ENCODE data around the gene VSTM2B. TPM values are rescaled to one million over a fixed set of nuclear protein-coding genes. Genes with fewer than 3 reads are reported as not detected.
"Not testable (repeated sequence)": the region's sequence is repeated elsewhere in the genome, so short reads cannot be mapped to it uniquely, and the experiment has no call there.

VSTM2B gene
- not detected for polyA plus RNA-seq (2012; ENCODE audit: insufficient read depth, insufficient read length)

GRCh38 chr19:29525901-29526729 is at the start of gene VSTM2B:
Gene VSTM2B (plus strand): TSS chr19:29525994. CDS start chr19:29526584, 590 bp downstream.
- no peak within 1 kb of the TSS for H3K4me3 ChIP-seq (ENCODE audit: low read length)
- no peak for DNase-seq (ENCODE audit: low read depth, low spot score)

GRCh38 chr19:29476528-29476927 is 49.3 kb upstream of the VSTM2B start:
- no peak for DNase-seq (ENCODE audit: low read depth, low spot score)

GRCh38 chr19:29477831-29478577 is 47.8 kb upstream of the VSTM2B start:
- H3K4me3 ChIP-seq (ENCODE audit: low read length) = no peak overlapping the region
- no peak for DNase-seq (ENCODE audit: low read depth, low spot score)

More at GRCh38 chr19:29476528-29476927, 49.3 kb upstream of the VSTM2B start:
- H3K4me3 ChIP-seq (ENCODE audit: low read length) = no peak overlapping the region

- no peak overlapping the region for H3K4me3 ChIP-seq (ENCODE audit: low read length)
- no peak for DNase-seq (ENCODE audit: low read depth, low spot score)
Observed at GRCh38 chr19:29478578-29479565, 46.9 kb upstream of the VSTM2B start.

GRCh38 chr19:29479941-29480340 is 45.9 kb upstream of the VSTM2B start:
- no peak for DNase-seq (ENCODE audit: low read depth, low spot score)
- H3K4me3 ChIP-seq (ENCODE audit: low read length) = no peak overlapping the region

GRCh38 chr19:29480507-29480906 is 45.3 kb upstream of the VSTM2B start:
- H3K4me3 ChIP-seq (ENCODE audit: low read length) = no peak overlapping the region
- DNase-seq (ENCODE audit: low read depth, low spot score) = no peak

- no peak for DNase-seq (ENCODE audit: low read depth, low spot score)
- no peak overlapping the region for H3K4me3 ChIP-seq (ENCODE audit: low read length)
Observed at GRCh38 chr19:29482855-29483640, 42.7 kb upstream of the VSTM2B start.

- no peak overlapping the region for H3K4me3 ChIP-seq (ENCODE audit: low read length)
- no peak for DNase-seq (ENCODE audit: low read depth, low spot score)
Observed at GRCh38 chr19:29483641-29483920, 42.2 kb upstream of the VSTM2B start.

GRCh38 chr19:29483944-29484581 is 41.7 kb upstream of the VSTM2B start:
- H3K4me3 ChIP-seq (ENCODE audit: low read length) = no peak overlapping the region
- no peak for DNase-seq (ENCODE audit: low read depth, low spot score)

GRCh38 chr19:29484876-29485275 is 40.9 kb upstream of the VSTM2B start:
- H3K4me3 ChIP-seq (ENCODE audit: low read length) = no peak overlapping the region

GRCh38 chr19:29485293-29485692 is 40.5 kb upstream of the VSTM2B start:
- no peak overlapping the region for H3K4me3 ChIP-seq (ENCODE audit: low read length)
- no peak for DNase-seq (ENCODE audit: low read depth, low spot score)

More at GRCh38 chr19:29484876-29485275, 40.9 kb upstream of the VSTM2B start:
- no peak for DNase-seq (ENCODE audit: low read depth, low spot score)

GRCh38 chr19:29486961-29487360 is 38.8 kb upstream of the VSTM2B start:
- DNase-seq (ENCODE audit: low read depth, low spot score) = not testable (repeated sequence)

GRCh38 chr19:29487432-29487831 is 38.4 kb upstream of the VSTM2B start:
- H3K4me3 ChIP-seq (ENCODE audit: low read length) = no peak overlapping the region
- DNase-seq (ENCODE audit: low read depth, low spot score) = no peak

More at GRCh38 chr19:29486961-29487360, 38.8 kb upstream of the VSTM2B start:
- not testable (repeated sequence) for H3K4me3 ChIP-seq (ENCODE audit: low read length)

- no peak for DNase-seq (ENCODE audit: low read depth, low spot score)
- H3K4me3 ChIP-seq (ENCODE audit: low read length) = no peak overlapping the region
Observed at GRCh38 chr19:29488316-29488715, 37.5 kb upstream of the VSTM2B start.

GRCh38 chr19:29489172-29489951 is 36.4 kb upstream of the VSTM2B start:
- H3K4me3 ChIP-seq (ENCODE audit: low read length) = no peak overlapping the region
- no peak for DNase-seq (ENCODE audit: low read depth, low spot score)

- H3K4me3 ChIP-seq (ENCODE audit: low read length) = no peak overlapping the region
- no peak for DNase-seq (ENCODE audit: low read depth, low spot score)
Observed at GRCh38 chr19:29491491-29491890, 34.3 kb upstream of the VSTM2B start.

GRCh38 chr19:29491995-29492577 is 33.7 kb upstream of the VSTM2B start:
- H3K4me3 ChIP-seq (ENCODE audit: low read length) = no peak overlapping the region
- DNase-seq (ENCODE audit: low read depth, low spot score) = no peak

Data from Jurkat, Clone E6-1 (cell line).